ENCODE data around the gene BRD1. TPM values are rescaled to one million over a fixed set of nuclear protein-coding genes. Genes with fewer than 3 reads are reported as not detected.
"Not testable (repeated sequence)": the region's sequence is repeated elsewhere in the genome, so short reads cannot be mapped to it uniquely, and the experiment has no call there.

Gene BRD1
- total and polyA plus RNA-seq, 4 donors: 16.6 to 51.5 (median 28.1) TPM

DNA sequence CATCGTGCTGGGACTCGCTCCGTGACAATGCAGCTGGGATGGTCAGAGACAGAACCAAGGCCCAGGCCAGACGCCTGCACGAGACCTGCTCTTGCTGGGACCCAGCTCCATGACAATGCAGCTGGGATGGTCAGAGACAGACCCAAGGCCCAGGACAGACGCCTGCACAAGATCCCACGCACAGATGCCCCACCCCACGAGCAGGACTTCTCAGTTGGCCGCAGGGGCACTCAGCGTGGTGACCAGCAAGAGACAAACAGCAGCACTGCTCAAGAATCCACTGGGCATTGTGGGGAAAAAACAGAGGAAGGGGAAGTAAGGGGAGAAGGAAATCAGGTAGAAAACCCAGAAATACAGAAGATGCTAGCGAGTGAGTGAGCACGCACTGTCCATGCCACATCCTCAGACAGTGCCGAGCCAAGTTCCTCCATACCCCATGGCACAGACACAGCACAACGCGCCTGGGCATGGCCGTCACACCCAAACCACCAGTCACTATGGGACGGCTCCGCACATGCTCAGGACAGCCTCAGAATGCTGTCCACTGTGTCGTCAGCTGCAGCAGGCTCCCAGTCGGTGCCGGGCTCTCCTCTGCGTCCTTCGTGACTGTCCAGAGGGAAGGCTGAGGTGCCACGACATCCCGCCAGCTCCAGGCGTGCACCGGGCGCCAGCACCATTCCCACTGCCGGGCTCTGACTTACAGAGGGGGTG lies 44.5 kb downstream of the BRD1 start:
- no peak for ATAC-seq (ENCODE audit: insufficient read depth, low FRiP score)
- WGBS, 2 donors: 94 to 96% methylated on average over 26 to 27 of the region's 29 CpGs
- Histone ChIP-seq H3K27me3 (ENCODE audit: control insufficient read depth in 3 of 3, insufficient read depth in 3 of 3, low read length in 2 of 3) (no peaks in the 10 kb centered on the region), H3K4me1 (ENCODE audit: control insufficient read depth in 5 of 5, insufficient read depth in 5 of 5, low read length in 5 of 5) (peaks cover 0 to 14% (median 6%) of the 10 kb centered on the region in 5 donors), H3K27ac (ENCODE audit: low read depth in 1 of 2, low read length in 1 of 2) (no peak overlapping the region), H3K4me3 (no peak overlapping the region), H3K9ac (ENCODE audit: insufficient read depth in 1 of 2, low read length in 2 of 2) (no peak overlapping the region), H3K36me3 (ENCODE audit: control insufficient read depth in 4 of 4, insufficient read depth in 4 of 4, low read length in 4 of 4) (peaks cover 13 to 62% (median 13%) of the 10 kb centered on the region in 4 donors), H3K9me3 (ENCODE audit: control insufficient read depth in 4 of 4, insufficient read depth in 3 of 4, low read length in 3 of 4) (no peaks in the 10 kb centered on the region)
- TF ChIP-seq, protein P1, sequence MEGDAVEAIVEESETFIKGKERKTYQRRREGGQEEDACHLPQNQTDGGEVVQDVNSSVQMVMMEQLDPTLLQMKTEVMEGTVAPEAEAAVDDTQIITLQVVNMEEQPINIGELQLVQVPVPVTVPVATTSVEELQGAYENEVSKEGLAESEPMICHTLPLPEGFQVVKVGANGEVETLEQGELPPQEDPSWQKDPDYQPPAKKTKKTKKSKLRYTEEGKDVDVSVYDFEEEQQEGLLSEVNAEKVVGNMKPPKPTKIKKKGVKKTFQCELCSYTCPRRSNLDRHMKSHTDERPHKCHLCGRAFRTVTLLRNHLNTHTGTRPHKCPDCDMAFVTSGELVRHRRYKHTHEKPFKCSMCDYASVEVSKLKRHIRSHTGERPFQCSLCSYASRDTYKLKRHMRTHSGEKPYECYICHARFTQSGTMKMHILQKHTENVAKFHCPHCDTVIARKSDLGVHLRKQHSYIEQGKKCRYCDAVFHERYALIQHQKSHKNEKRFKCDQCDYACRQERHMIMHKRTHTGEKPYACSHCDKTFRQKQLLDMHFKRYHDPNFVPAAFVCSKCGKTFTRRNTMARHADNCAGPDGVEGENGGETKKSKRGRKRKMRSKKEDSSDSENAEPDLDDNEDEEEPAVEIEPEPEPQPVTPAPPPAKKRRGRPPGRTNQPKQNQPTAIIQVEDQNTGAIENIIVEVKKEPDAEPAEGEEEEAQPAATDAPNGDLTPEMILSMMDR (IDR thresholded peaks at IDR 0.05; ENCODE audit: control extremely low read depth, extremely low read depth): no peak
- DNase-seq: no peak

- not testable (repeated sequence) for H3K4me3 ChIP-seq; DNase-seq; H3K9ac ChIP-seq (ENCODE audit: insufficient read depth in 1 of 2, low read length in 2 of 2); H3K27ac ChIP-seq (ENCODE audit: low read depth in 1 of 2, low read length in 1 of 2); H3K27me3 ChIP-seq (ENCODE audit: control insufficient read depth in 3 of 3, insufficient read depth in 3 of 3, low read length in 2 of 3); ATAC-seq (ENCODE audit: insufficient read depth, low FRiP score); H3K9me3 ChIP-seq (ENCODE audit: control insufficient read depth in 4 of 4, insufficient read depth in 3 of 4, low read length in 3 of 4)
- Histone ChIP-seq H3K36me3 (ENCODE audit: control insufficient read depth in 4 of 4, insufficient read depth in 4 of 4, low read length in 4 of 4) (peaks cover 5 to 62% (median 18%) of the 10 kb centered on the region in 4 donors), H3K4me1 (ENCODE audit: control insufficient read depth in 5 of 5, insufficient read depth in 5 of 5, low read length in 5 of 5) (peaks cover 0 to 14% (median 6%) of the 10 kb centered on the region in 5 donors)
- 98 to 99% methylated on average over 21 of the region's 21 CpGs for WGBS, 2 donors
Observed at GRCh38 chr22:49781886-49782285, 45.8 kb downstream of the BRD1 start.

- no peaks in the 10 kb centered on the region for H3K9me3 ChIP-seq (ENCODE audit: control insufficient read depth in 4 of 4, insufficient read depth in 3 of 4, low read length in 3 of 4)
- no peak overlapping the region for H3K9ac ChIP-seq (ENCODE audit: insufficient read depth in 1 of 2, low read length in 2 of 2)
- H3K4me3 ChIP-seq: no peak overlapping the region
- ATAC-seq (ENCODE audit: insufficient read depth, low FRiP score) (no peak), DNase-seq (no peak)
- peaks cover 8 to 62% (median 20%) of the 10 kb centered on the region in 4 donors for H3K36me3 ChIP-seq (ENCODE audit: control insufficient read depth in 4 of 4, insufficient read depth in 4 of 4, low read length in 4 of 4)
- TF ChIP-seq, protein P1 (IDR thresholded peaks at IDR 0.05; ENCODE audit: control extremely low read depth, extremely low read depth): no peak
- H3K27me3 ChIP-seq (ENCODE audit: control insufficient read depth in 3 of 3, insufficient read depth in 3 of 3, low read length in 2 of 3): no peaks in the 10 kb centered on the region
- H3K4me1 ChIP-seq (ENCODE audit: control insufficient read depth in 5 of 5, insufficient read depth in 5 of 5, low read length in 5 of 5): peaks cover 0 to 14% (median 6%) of the 10 kb centered on the region in 5 donors
- WGBS, 2 donors: 89 to 92% methylated on average over 15 to 16 of the region's 16 CpGs
- no peak overlapping the region for H3K27ac ChIP-seq (ENCODE audit: low read depth in 1 of 2, low read length in 1 of 2)
Observed at GRCh38 chr22:49781289-49781782, 46.3 kb downstream of the BRD1 start.

GRCh38 chr22:49780698-49781288 lies 46.9 kb downstream of the BRD1 start:
- Histone ChIP-seq H3K27me3 (ENCODE audit: control insufficient read depth in 3 of 3, insufficient read depth in 3 of 3, low read length in 2 of 3) (no peaks in the 10 kb centered on the region), H3K4me3 (no peak overlapping the region), H3K36me3 (ENCODE audit: control insufficient read depth in 4 of 4, insufficient read depth in 4 of 4, low read length in 4 of 4) (peaks cover 8 to 63% (median 20%) of the 10 kb centered on the region in 4 donors), H3K27ac (ENCODE audit: low read depth in 1 of 2, low read length in 1 of 2) (no peak overlapping the region), H3K9ac (ENCODE audit: insufficient read depth in 1 of 2, low read length in 2 of 2) (no peak overlapping the region), H3K4me1 (ENCODE audit: control insufficient read depth in 5 of 5, insufficient read depth in 5 of 5, low read length in 5 of 5) (peaks cover 0 to 14% (median 6%) of the 10 kb centered on the region in 5 donors), H3K9me3 (ENCODE audit: control insufficient read depth in 4 of 4, insufficient read depth in 3 of 4, low read length in 3 of 4) (no peaks in the 10 kb centered on the region)
- ATAC-seq (ENCODE audit: insufficient read depth, low FRiP score): no peak
- WGBS, 2 donors: 88 to 89% methylated on average over 19 of the region's 19 CpGs
- no peak for DNase-seq
- TF ChIP-seq, protein P1 (IDR thresholded peaks at IDR 0.05; ENCODE audit: control extremely low read depth, extremely low read depth): no peak

All from lung (tissue), 12 donors.